Skeletal muscle satellite cell (primary cell): ENCODE data around the gene USH2A.

Experiments
- H3K27me3 ChIP-seq: 2 replicates; pipeline ENCODE4 v1.7.0; 2013; ENCODE audit warnings: low read length; ENCODE audit not compliant: control insufficient read depth, insufficient read depth
- H3K36me3 ChIP-seq: 2 replicates; pipeline ENCODE4 v1.7.0; 2013; ENCODE audit warnings: mild to moderate bottlenecking, control low read depth, low read length; ENCODE audit not compliant: insufficient read depth
- H3K4me1 ChIP-seq: 2 replicates; pipeline ENCODE4 v1.7.0; 2013; ENCODE audit warnings: low read length; ENCODE audit not compliant: control insufficient read depth, insufficient read depth
- H3K4me2 ChIP-seq: 2 replicates; pipeline ENCODE4 v1.7.0; 2013; ENCODE audit warnings: mild to moderate bottlenecking, low read length
- H3K4me3 ChIP-seq: 2 replicates; pipeline ENCODE4 v1.7.0; 2013; ENCODE audit warnings: low read length
- H3K9ac ChIP-seq: 2 replicates; pipeline ENCODE4 v1.7.0; 2013; ENCODE audit warnings: mild to moderate bottlenecking, low read depth, low read length, moderate library complexity
- H3K9me3 ChIP-seq: replicated peaks from 2 replicates; pipeline ENCODE4 v1.7.0; 2013; ENCODE audit warnings: mild to moderate bottlenecking, control low read depth, low read length

Gene USH2A

GRCh38 chr1:216194721-216195120 is 228.5 kb downstream of the USH2A start:
- Histone ChIP-seq H3K4me2 (no peak overlapping the region), H3K4me3 (no peak overlapping the region), H3K36me3 (no peaks in the 10 kb centered on the region), H3K27me3 (no peaks in the 10 kb centered on the region), H3K9ac (no peak overlapping the region), H3K9me3 (no peaks in the 10 kb centered on the region), H3K4me1 (no peaks in the 10 kb centered on the region)

- H3K9ac ChIP-seq: no peak overlapping the region
- H3K36me3 ChIP-seq: no peaks in the 10 kb centered on the region
- no peaks in the 10 kb centered on the region for H3K9me3 ChIP-seq
- H3K4me3 ChIP-seq: no peak overlapping the region
- no peak overlapping the region for H3K4me2 ChIP-seq
- H3K4me1 ChIP-seq: no peaks in the 10 kb centered on the region
- H3K27me3 ChIP-seq: no peaks in the 10 kb centered on the region
These were observed 229.3 kb downstream of the USH2A start for GRCh38 chr1:216193839-216194443.

- H3K36me3 ChIP-seq: no peaks in the 10 kb centered on the region
- H3K4me1 ChIP-seq: no peaks in the 10 kb centered on the region
- no peaks in the 10 kb centered on the region for H3K27me3 ChIP-seq
- no peak overlapping the region for H3K4me3 ChIP-seq
- H3K9ac ChIP-seq: no peak overlapping the region
- H3K9me3 ChIP-seq: no peaks in the 10 kb centered on the region
- H3K4me2 ChIP-seq: no peak overlapping the region
These were observed 232.8 kb downstream of the USH2A start for GRCh38 chr1:216190438-216190837.

GRCh38 chr1:216186816-216187215 is 236.4 kb downstream of the USH2A start:
- H3K9me3 ChIP-seq: no peaks in the 10 kb centered on the region
- no peaks in the 10 kb centered on the region for H3K36me3 ChIP-seq
- H3K9ac ChIP-seq: no peak overlapping the region
- H3K27me3 ChIP-seq: no peaks in the 10 kb centered on the region
- no peak overlapping the region for H3K4me3 ChIP-seq
- no peak overlapping the region for H3K4me2 ChIP-seq
- H3K4me1 ChIP-seq: peaks cover 15% of the 10 kb centered on the region

- no peaks in the 10 kb centered on the region for H3K27me3 ChIP-seq
- no peaks in the 10 kb centered on the region for H3K36me3 ChIP-seq
- no peaks in the 10 kb centered on the region for H3K9me3 ChIP-seq
- H3K4me1 ChIP-seq: peaks cover 15% of the 10 kb centered on the region
- no peak overlapping the region for H3K4me3 ChIP-seq
- H3K4me2 ChIP-seq: no peak overlapping the region
- H3K9ac ChIP-seq: no peak overlapping the region
These were observed 237.1 kb downstream of the USH2A start for GRCh38 chr1:216186141-216186540.

GRCh38 chr1:216184126-216184680 is 239.0 kb downstream of the USH2A start:
- no peak overlapping the region for H3K9ac ChIP-seq
- no peak overlapping the region for H3K4me3 ChIP-seq
- H3K4me2 ChIP-seq: no peak overlapping the region
- no peaks in the 10 kb centered on the region for H3K27me3 ChIP-seq
- no peaks in the 10 kb centered on the region for H3K36me3 ChIP-seq
- peaks cover 15% of the 10 kb centered on the region for H3K4me1 ChIP-seq
- H3K9me3 ChIP-seq: no peaks in the 10 kb centered on the region

GRCh38 chr1:216183454-216183853 is 239.8 kb downstream of the USH2A start:
- no peak overlapping the region for H3K9ac ChIP-seq
- no peaks in the 10 kb centered on the region for H3K9me3 ChIP-seq
- H3K27me3 ChIP-seq: no peaks in the 10 kb centered on the region
- peaks cover 15% of the 10 kb centered on the region for H3K4me1 ChIP-seq
- no peak overlapping the region for H3K4me3 ChIP-seq
- H3K36me3 ChIP-seq: no peaks in the 10 kb centered on the region
- peak overlapping the region; percentile 63 for H3K4me2 ChIP-seq

- Histone ChIP-seq H3K36me3 (no peaks in the 10 kb centered on the region), H3K9ac (no peak overlapping the region), H3K9me3 (no peaks in the 10 kb centered on the region), H3K4me3 (no peak overlapping the region), H3K4me1 (peaks cover 16% of the 10 kb centered on the region), H3K4me2 (peak overlapping the region; percentile 63), H3K27me3 (no peaks in the 10 kb centered on the region)
These were observed 240.2 kb downstream of the USH2A start for GRCh38 chr1:216183007-216183406.

GRCh38 chr1:216181590-216181989 is 241.7 kb downstream of the USH2A start:
- H3K4me2 ChIP-seq: no peak overlapping the region

GRCh38 chr1:216178281-216178680 is 245.0 kb downstream of the USH2A start:
- H3K27me3 ChIP-seq: no peaks in the 10 kb centered on the region
- no peak overlapping the region for H3K9ac ChIP-seq
- H3K4me3 ChIP-seq: no peak overlapping the region
- no peaks in the 10 kb centered on the region for H3K36me3 ChIP-seq
- no peaks in the 10 kb centered on the region for H3K9me3 ChIP-seq
- H3K4me2 ChIP-seq: peak overlapping the region; percentile 28
- peaks cover 21% of the 10 kb centered on the region for H3K4me1 ChIP-seq

More at GRCh38 chr1:216181590-216181989, 241.7 kb downstream of the USH2A start:
- peaks cover 26% of the 10 kb centered on the region for H3K4me1 ChIP-seq
- no peak overlapping the region for H3K4me3 ChIP-seq
- no peak overlapping the region for H3K9ac ChIP-seq
- no peaks in the 10 kb centered on the region for H3K27me3 ChIP-seq
- H3K9me3 ChIP-seq: no peaks in the 10 kb centered on the region
- no peaks in the 10 kb centered on the region for H3K36me3 ChIP-seq

- peaks cover 11% of the 10 kb centered on the region for H3K4me1 ChIP-seq
- H3K4me2 ChIP-seq: no peak overlapping the region
- no peaks in the 10 kb centered on the region for H3K36me3 ChIP-seq
- H3K27me3 ChIP-seq: no peaks in the 10 kb centered on the region
- no peak overlapping the region for H3K9ac ChIP-seq
- no peaks in the 10 kb centered on the region for H3K9me3 ChIP-seq
- no peak overlapping the region for H3K4me3 ChIP-seq
These were observed 246.3 kb downstream of the USH2A start for GRCh38 chr1:216176970-216177369.

- Histone ChIP-seq H3K4me2 (no peak overlapping the region), H3K9ac (no peak overlapping the region), H3K36me3 (no peaks in the 10 kb centered on the region), H3K4me3 (no peak overlapping the region), H3K27me3 (no peaks in the 10 kb centered on the region), H3K9me3 (no peaks in the 10 kb centered on the region), H3K4me1 (peaks cover 11% of the 10 kb centered on the region)
These were observed 247.5 kb downstream of the USH2A start for GRCh38 chr1:216175714-216176113.
